ENCODE results near the gene NGEF. TPM values are rescaled to one million over a fixed set of nuclear protein-coding genes. Genes with fewer than 3 reads are reported as not detected.

Gene NGEF
- total RNA-seq, 1 experiment from 2014 or later, result 5.4 TPM

DNA sequence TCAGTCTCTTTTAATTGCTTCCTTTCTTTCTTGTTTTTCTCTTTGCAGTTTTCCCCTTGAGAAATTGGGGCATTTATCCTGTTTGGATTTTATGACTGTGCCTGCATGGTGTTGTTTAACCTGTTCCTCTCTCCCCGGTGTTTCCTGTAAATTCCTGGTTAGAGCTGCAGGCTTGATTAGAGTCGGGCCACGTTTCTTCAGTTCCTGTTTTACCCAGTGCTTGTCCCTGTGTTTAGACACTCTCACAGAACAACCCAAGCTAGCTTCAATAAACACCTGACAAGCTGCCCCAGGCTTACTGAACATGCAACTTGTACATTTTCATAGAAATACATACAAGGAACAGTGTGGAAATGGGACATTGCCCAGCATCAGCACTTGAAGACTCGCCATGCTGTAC is 53.9 kb downstream of the NGEF start:
- CTCF ChIA-PET, result no interaction called here
- H3K4me1 Mint-ChIP-seq, result no peaks in the 10 kb centered on the region
- POLR2A ChIA-PET, result no interaction called here
- H3K36me3 Mint-ChIP-seq, result peaks cover 4% of the 10 kb centered on the region
- TF ChIP-seq NFATC4 (CRISPR knock-in tag; IDR thresholded peaks at IDR 0.05), result no peak
- TF ChIP-seq MYBL2 (CRISPR knock-in tag; IDR thresholded peaks at IDR 0.05), result no peak
- TF ChIP-seq ZNF416 (CRISPR knock-in tag; IDR thresholded peaks at IDR 0.05), result no peak
- TF ChIP-seq, protein P1, sequence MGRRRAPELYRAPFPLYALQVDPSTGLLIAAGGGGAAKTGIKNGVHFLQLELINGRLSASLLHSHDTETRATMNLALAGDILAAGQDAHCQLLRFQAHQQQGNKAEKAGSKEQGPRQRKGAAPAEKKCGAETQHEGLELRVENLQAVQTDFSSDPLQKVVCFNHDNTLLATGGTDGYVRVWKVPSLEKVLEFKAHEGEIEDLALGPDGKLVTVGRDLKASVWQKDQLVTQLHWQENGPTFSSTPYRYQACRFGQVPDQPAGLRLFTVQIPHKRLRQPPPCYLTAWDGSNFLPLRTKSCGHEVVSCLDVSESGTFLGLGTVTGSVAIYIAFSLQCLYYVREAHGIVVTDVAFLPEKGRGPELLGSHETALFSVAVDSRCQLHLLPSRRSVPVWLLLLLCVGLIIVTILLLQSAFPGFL (CRISPR knock-in tag; IDR thresholded peaks at IDR 0.05; ENCODE audit: borderline replicate concordance), result no peak
- TF ChIP-seq, protein P2, sequence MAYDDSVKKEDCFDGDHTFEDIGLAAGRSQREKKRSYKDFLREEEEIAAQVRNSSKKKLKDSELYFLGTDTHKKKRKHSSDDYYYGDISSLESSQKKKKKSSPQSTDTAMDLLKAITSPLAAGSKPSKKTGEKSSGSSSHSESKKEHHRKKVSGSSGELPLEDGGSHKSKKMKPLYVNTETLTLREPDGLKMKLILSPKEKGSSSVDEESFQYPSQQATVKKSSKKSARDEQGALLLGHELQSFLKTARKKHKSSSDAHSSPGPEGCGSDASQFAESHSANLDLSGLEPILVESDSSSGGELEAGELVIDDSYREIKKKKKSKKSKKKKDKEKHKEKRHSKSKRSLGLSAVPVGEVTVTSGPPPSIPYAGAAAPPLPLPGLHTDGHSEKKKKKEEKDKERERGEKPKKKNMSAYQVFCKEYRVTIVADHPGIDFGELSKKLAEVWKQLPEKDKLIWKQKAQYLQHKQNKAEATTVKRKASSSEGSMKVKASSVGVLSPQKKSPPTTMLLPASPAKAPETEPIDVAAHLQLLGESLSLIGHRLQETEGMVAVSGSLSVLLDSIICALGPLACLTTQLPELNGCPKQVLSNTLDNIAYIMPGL (CRISPR knock-in tag; IDR thresholded peaks at IDR 0.05), result no peak
- TF ChIP-seq, protein P3, sequence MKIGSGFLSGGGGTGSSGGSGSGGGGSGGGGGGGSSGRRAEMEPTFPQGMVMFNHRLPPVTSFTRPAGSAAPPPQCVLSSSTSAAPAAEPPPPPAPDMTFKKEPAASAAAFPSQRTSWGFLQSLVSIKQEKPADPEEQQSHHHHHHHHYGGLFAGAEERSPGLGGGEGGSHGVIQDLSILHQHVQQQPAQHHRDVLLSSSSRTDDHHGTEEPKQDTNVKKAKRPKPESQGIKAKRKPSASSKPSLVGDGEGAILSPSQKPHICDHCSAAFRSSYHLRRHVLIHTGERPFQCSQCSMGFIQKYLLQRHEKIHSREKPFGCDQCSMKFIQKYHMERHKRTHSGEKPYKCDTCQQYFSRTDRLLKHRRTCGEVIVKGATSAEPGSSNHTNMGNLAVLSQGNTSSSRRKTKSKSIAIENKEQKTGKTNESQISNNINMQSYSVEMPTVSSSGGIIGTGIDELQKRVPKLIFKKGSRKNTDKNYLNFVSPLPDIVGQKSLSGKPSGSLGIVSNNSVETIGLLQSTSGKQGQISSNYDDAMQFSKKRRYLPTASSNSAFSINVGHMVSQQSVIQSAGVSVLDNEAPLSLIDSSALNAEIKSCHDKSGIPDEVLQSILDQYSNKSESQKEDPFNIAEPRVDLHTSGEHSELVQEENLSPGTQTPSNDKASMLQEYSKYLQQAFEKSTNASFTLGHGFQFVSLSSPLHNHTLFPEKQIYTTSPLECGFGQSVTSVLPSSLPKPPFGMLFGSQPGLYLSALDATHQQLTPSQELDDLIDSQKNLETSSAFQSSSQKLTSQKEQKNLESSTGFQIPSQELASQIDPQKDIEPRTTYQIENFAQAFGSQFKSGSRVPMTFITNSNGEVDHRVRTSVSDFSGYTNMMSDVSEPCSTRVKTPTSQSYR (CRISPR knock-in tag; IDR thresholded peaks at IDR 0.05), result no peak
- no peak for TF ChIP-seq OVOL2 (CRISPR knock-in tag; IDR thresholded peaks at IDR 0.05; ENCODE audit: borderline replicate concordance)
- TF ChIP-seq, protein P4, sequence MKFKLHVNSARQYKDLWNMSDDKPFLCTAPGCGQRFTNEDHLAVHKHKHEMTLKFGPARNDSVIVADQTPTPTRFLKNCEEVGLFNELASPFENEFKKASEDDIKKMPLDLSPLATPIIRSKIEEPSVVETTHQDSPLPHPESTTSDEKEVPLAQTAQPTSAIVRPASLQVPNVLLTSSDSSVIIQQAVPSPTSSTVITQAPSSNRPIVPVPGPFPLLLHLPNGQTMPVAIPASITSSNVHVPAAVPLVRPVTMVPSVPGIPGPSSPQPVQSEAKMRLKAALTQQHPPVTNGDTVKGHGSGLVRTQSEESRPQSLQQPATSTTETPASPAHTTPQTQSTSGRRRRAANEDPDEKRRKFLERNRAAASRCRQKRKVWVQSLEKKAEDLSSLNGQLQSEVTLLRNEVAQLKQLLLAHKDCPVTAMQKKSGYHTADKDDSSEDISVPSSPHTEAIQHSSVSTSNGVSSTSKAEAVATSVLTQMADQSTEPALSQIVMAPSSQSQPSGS (CRISPR knock-in tag; IDR thresholded peaks at IDR 0.05; ENCODE audit: borderline replicate concordance, low read depth), result no peak
- TF ChIP-seq, protein P5, sequence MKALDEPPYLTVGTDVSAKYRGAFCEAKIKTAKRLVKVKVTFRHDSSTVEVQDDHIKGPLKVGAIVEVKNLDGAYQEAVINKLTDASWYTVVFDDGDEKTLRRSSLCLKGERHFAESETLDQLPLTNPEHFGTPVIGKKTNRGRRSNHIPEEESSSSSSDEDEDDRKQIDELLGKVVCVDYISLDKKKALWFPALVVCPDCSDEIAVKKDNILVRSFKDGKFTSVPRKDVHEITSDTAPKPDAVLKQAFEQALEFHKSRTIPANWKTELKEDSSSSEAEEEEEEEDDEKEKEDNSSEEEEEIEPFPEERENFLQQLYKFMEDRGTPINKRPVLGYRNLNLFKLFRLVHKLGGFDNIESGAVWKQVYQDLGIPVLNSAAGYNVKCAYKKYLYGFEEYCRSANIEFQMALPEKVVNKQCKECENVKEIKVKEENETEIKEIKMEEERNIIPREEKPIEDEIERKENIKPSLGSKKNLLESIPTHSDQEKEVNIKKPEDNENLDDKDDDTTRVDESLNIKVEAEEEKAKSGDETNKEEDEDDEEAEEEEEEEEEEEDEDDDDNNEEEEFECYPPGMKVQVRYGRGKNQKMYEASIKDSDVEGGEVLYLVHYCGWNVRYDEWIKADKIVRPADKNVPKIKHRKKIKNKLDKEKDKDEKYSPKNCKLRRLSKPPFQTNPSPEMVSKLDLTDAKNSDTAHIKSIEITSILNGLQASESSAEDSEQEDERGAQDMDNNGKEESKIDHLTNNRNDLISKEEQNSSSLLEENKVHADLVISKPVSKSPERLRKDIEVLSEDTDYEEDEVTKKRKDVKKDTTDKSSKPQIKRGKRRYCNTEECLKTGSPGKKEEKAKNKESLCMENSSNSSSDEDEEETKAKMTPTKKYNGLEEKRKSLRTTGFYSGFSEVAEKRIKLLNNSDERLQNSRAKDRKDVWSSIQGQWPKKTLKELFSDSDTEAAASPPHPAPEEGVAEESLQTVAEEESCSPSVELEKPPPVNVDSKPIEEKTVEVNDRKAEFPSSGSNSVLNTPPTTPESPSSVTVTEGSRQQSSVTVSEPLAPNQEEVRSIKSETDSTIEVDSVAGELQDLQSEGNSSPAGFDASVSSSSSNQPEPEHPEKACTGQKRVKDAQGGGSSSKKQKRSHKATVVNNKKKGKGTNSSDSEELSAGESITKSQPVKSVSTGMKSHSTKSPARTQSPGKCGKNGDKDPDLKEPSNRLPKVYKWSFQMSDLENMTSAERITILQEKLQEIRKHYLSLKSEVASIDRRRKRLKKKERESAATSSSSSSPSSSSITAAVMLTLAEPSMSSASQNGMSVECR (CRISPR knock-in tag; IDR thresholded peaks at IDR 0.05; ENCODE audit: borderline replicate concordance), result no peak
- TF ChIP-seq, protein P6, sequence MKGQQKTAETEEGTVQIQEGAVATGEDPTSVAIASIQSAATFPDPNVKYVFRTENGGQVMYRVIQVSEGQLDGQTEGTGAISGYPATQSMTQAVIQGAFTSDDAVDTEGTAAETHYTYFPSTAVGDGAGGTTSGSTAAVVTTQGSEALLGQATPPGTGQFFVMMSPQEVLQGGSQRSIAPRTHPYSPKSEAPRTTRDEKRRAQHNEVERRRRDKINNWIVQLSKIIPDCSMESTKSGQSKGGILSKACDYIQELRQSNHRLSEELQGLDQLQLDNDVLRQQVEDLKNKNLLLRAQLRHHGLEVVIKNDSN (CRISPR knock-in tag; IDR thresholded peaks at IDR 0.05), result no peak
- TF ChIP-seq, protein P7, sequence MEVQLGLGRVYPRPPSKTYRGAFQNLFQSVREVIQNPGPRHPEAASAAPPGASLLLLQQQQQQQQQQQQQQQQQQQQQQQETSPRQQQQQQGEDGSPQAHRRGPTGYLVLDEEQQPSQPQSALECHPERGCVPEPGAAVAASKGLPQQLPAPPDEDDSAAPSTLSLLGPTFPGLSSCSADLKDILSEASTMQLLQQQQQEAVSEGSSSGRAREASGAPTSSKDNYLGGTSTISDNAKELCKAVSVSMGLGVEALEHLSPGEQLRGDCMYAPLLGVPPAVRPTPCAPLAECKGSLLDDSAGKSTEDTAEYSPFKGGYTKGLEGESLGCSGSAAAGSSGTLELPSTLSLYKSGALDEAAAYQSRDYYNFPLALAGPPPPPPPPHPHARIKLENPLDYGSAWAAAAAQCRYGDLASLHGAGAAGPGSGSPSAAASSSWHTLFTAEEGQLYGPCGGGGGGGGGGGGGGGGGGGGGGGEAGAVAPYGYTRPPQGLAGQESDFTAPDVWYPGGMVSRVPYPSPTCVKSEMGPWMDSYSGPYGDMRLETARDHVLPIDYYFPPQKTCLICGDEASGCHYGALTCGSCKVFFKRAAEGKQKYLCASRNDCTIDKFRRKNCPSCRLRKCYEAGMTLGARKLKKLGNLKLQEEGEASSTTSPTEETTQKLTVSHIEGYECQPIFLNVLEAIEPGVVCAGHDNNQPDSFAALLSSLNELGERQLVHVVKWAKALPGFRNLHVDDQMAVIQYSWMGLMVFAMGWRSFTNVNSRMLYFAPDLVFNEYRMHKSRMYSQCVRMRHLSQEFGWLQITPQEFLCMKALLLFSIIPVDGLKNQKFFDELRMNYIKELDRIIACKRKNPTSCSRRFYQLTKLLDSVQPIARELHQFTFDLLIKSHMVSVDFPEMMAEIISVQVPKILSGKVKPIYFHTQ (CRISPR knock-in tag; IDR thresholded peaks at IDR 0.05), result no peak
- TF ChIP-seq HMGA2 (CRISPR knock-in tag; IDR thresholded peaks at IDR 0.05), result no peak
- no peak for TF ChIP-seq FOXP1 (CRISPR knock-in tag; IDR thresholded peaks at IDR 0.05; ENCODE audit: borderline replicate concordance)
- no peak for TF ChIP-seq RELA (CRISPR knock-in tag; IDR thresholded peaks at IDR 0.05; ENCODE audit: borderline replicate concordance)
- TF ChIP-seq, protein P8, sequence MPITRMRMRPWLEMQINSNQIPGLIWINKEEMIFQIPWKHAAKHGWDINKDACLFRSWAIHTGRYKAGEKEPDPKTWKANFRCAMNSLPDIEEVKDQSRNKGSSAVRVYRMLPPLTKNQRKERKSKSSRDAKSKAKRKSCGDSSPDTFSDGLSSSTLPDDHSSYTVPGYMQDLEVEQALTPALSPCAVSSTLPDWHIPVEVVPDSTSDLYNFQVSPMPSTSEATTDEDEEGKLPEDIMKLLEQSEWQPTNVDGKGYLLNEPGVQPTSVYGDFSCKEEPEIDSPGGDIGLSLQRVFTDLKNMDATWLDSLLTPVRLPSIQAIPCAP (CRISPR knock-in tag; IDR thresholded peaks at IDR 0.05), result no peak
- TF ChIP-seq, protein P9, sequence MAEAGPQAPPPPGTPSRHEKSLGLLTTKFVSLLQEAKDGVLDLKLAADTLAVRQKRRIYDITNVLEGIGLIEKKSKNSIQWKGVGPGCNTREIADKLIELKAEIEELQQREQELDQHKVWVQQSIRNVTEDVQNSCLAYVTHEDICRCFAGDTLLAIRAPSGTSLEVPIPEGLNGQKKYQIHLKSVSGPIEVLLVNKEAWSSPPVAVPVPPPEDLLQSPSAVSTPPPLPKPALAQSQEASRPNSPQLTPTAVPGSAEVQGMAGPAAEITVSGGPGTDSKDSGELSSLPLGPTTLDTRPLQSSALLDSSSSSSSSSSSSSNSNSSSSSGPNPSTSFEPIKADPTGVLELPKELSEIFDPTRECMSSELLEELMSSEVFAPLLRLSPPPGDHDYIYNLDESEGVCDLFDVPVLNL (CRISPR knock-in tag; IDR thresholded peaks at IDR 0.05; ENCODE audit: borderline replicate concordance, low read depth), result no peak
- TF ChIP-seq TEAD4 (CRISPR knock-in tag; IDR thresholded peaks at IDR 0.05), result no peak
- TF ChIP-seq, protein P10, sequence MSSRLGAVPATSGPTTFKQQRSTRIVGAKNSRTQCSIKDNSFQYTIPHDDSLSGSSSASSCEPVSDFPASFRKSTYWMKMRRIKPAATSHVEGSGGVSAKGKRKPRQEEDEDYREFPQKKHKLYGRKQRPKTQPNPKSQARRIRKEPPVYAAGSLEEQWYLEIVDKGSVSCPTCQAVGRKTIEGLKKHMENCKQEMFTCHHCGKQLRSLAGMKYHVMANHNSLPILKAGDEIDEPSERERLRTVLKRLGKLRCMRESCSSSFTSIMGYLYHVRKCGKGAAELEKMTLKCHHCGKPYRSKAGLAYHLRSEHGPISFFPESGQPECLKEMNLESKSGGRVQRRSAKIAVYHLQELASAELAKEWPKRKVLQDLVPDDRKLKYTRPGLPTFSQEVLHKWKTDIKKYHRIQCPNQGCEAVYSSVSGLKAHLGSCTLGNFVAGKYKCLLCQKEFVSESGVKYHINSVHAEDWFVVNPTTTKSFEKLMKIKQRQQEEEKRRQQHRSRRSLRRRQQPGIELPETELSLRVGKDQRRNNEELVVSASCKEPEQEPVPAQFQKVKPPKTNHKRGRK (CRISPR knock-in tag; IDR thresholded peaks at IDR 0.05; ENCODE audit: borderline replicate concordance), result no peak
- H3K27me3 Mint-ChIP-seq (ENCODE audit: low read depth), result no peaks in the 10 kb centered on the region
- DNase-seq (ENCODE audit: low spot score) (no peak), ATAC-seq (no peak)
- peaks cover 16% of the 10 kb centered on the region for H3K9me3 Mint-ChIP-seq
- H3K27ac Mint-ChIP-seq, result no peak overlapping the region
- H3K4me3 Mint-ChIP-seq, result no peak overlapping the region
